SK-N-SH treated with all-trans-retinoic acid at 6 μM for 48 hours (cell line): ENCODE measurements around the gene CTSD.

Source experiments
- ATAC-seq: fragments of 200-7000 bp; cut with Tn5 transposase; 3 replicates; pipeline ENCODE4 v1.9.1; 2020; ENCODE audit warnings: mild to moderate bottlenecking, moderate library complexity
- ARNTL ChIP-seq: fragments of 450-650 bp; formaldehyde crosslinking; IDR thresholded peaks from 2 replicates; pipeline ENCODE4 v1.5.0; 2020; ENCODE audit warnings: low read depth, mild to moderate bottlenecking, moderate library complexity, borderline replicate concordance
- BACH2 ChIP-seq: fragments of 250-450 bp; sonication (Bioruptor Pico); IDR thresholded peaks from 2 replicates; pipeline ENCODE4 v1.9.0; 2021; ENCODE audit warnings: mild to moderate bottlenecking, borderline replicate concordance
- CREB5 ChIP-seq: fragments of 250-450 bp; sonication (Bioruptor Pico); IDR thresholded peaks from 2 replicates; pipeline ENCODE4 v1.5.1; 2020; ENCODE audit warnings: low read depth, mild to moderate bottlenecking, moderate library complexity
- CSDC2 ChIP-seq: fragments of 250-450 bp; sonication (Bioruptor Pico); IDR thresholded peaks from 2 replicates; pipeline ENCODE4 v1.5.0; 2020; ENCODE audit warnings: mild to moderate bottlenecking, moderate library complexity
- ESRRG ChIP-seq: fragments of 250-450 bp; sonication (Bioruptor Pico); IDR thresholded peaks from 2 replicates; pipeline ENCODE4 v1.6.1; 2021; ENCODE audit warnings: mild to moderate bottlenecking
- GLIS3 ChIP-seq: fragments of 250-450 bp; sonication (Bioruptor Pico); IDR thresholded peaks from 2 replicates; pipeline ENCODE4 v1.5.0; 2020; ENCODE audit warnings: mild to moderate bottlenecking, moderate library complexity
- ISL1 ChIP-seq: fragments of 250-450 bp; sonication (Bioruptor Pico); IDR thresholded peaks from 2 replicates; pipeline ENCODE4 v2.1.2; 2022; ENCODE audit warnings: mild to moderate bottlenecking, moderate library complexity
- OSR1 ChIP-seq: fragments of 250-450 bp; sonication (Bioruptor Pico); IDR thresholded peaks from 2 replicates; pipeline ENCODE4 v1.8.0; 2022; ENCODE audit warnings: moderate library complexity, mild to moderate bottlenecking, inconsistent platforms
- POU6F1 ChIP-seq: fragments of 250-450 bp; sonication (Bioruptor Pico); IDR thresholded peaks from 2 replicates; pipeline ENCODE4 v1.8.0; 2021; ENCODE audit warnings: low read depth, mild to moderate bottlenecking, moderate library complexity, borderline replicate concordance
- RARB ChIP-seq: fragments of 250-450 bp; sonication (Bioruptor Pico); IDR thresholded peaks from 2 replicates; pipeline ENCODE4 v1.8.0; 2021; ENCODE audit warnings: mild to moderate bottlenecking, moderate library complexity
- SNAI2 ChIP-seq: fragments of 250-450 bp; sonication (Bioruptor Pico); IDR thresholded peaks from 2 replicates; pipeline ENCODE4 v1.5.0; 2020; ENCODE audit warnings: mild to moderate bottlenecking, moderate library complexity
- TCF4 ChIP-seq: fragments of 250-450 bp; sonication (Bioruptor Pico); IDR thresholded peaks from 2 replicates; pipeline ENCODE4 v1.8.0; 2021; ENCODE audit warnings: mild to moderate bottlenecking, moderate library complexity, borderline replicate concordance
- TOX ChIP-seq: fragments of 250-450 bp; sonication (Bioruptor Pico); IDR thresholded peaks from 2 replicates; pipeline ENCODE4 v1.8.0; 2021; ENCODE audit warnings: mild to moderate bottlenecking, moderate library complexity, borderline replicate concordance
- ZFP3 ChIP-seq: fragments of 250-450 bp; sonication (Bioruptor Pico); IDR thresholded peaks from 2 replicates; pipeline ENCODE4 v1.5.0; 2020; ENCODE audit warnings: mild to moderate bottlenecking, moderate library complexity
- ZFP30 ChIP-seq: fragments of 450-650 bp; formaldehyde crosslinking; IDR thresholded peaks from 2 replicates; pipeline ENCODE4 v1.5.0; 2022; ENCODE audit warnings: mild to moderate bottlenecking, moderate library complexity
- ZNF565 ChIP-seq: fragments of 450-650 bp; formaldehyde crosslinking; conservative IDR thresholded peaks from 2 replicates; pipeline ENCODE4 v1.5.0; 2020; ENCODE audit warnings: low read depth, mild to moderate bottlenecking, moderate library complexity
- ZNF70 ChIP-seq: fragments of 450-650 bp; formaldehyde crosslinking; IDR thresholded peaks from 2 replicates; pipeline ENCODE4 v1.5.0; 2020; ENCODE audit warnings: mild to moderate bottlenecking, moderate library complexity
- ZNF8 ChIP-seq: fragments of 450-650 bp; formaldehyde crosslinking; IDR thresholded peaks from 2 replicates; pipeline ENCODE4 v1.5.0; 2020; ENCODE audit warnings: mild to moderate bottlenecking, moderate library complexity
- TF ChIP-seq, protein P1 (sequence below): fragments of 250-450 bp; sonication (Bioruptor Pico); IDR thresholded peaks from 2 replicates; pipeline ENCODE4 v1.5.0; 2020; ENCODE audit warnings: mild to moderate bottlenecking, moderate library complexity
- TF ChIP-seq, protein P2 (sequence below): fragments of 250-450 bp; sonication (Bioruptor Pico); IDR thresholded peaks from 2 replicates; pipeline ENCODE4 v1.8.0; 2020; ENCODE audit warnings: mild to moderate bottlenecking, moderate library complexity, borderline replicate concordance

CTSD gene

DNA sequence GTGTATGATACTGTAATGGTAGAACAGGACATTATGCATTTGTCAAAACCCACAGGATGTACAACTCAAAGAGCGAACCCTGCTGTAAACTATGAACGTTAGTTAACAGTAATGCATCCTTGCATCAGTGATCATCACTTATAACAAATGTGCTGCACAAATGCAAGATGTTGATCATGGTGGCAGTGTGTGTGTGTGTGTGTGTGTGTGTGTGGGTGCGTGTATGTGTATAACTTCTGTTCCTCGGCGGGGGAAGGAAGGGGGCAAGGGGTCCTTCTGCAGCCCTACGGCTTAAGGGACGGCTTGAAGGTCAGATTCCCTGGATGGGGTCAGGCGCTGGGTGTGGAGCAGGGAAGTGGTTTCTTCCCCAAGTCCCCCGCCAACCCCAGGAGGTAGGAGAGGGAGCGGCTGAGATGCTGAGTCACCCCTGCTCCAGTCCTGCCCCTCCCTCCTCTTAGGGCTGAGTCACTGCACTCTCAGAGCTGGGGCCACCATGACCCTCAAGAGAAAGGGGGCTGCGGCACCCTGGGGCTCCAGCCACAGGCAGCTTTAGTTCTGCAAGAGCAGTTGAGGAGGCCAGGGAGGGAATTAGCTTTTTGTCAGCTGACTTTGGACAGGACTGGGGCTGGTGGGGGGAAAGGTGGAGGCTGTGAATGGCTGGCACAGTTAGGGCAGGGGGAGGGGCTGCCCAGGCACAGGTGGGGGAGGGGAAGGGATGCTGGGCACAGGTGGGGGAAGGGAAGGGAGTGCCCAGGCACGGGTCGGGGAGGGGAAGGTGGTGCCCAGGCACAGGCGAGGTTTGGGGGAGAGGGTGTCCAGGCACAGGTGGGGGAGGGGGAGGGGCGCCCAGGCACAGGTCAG is 8.8 kb upstream of the CTSD start:
- ATAC-seq, result peak; percentile 98
- TF ChIP-seq ZNF565 (CRISPR knock-in tag), result no peak
- TF ChIP-seq, protein P1, sequence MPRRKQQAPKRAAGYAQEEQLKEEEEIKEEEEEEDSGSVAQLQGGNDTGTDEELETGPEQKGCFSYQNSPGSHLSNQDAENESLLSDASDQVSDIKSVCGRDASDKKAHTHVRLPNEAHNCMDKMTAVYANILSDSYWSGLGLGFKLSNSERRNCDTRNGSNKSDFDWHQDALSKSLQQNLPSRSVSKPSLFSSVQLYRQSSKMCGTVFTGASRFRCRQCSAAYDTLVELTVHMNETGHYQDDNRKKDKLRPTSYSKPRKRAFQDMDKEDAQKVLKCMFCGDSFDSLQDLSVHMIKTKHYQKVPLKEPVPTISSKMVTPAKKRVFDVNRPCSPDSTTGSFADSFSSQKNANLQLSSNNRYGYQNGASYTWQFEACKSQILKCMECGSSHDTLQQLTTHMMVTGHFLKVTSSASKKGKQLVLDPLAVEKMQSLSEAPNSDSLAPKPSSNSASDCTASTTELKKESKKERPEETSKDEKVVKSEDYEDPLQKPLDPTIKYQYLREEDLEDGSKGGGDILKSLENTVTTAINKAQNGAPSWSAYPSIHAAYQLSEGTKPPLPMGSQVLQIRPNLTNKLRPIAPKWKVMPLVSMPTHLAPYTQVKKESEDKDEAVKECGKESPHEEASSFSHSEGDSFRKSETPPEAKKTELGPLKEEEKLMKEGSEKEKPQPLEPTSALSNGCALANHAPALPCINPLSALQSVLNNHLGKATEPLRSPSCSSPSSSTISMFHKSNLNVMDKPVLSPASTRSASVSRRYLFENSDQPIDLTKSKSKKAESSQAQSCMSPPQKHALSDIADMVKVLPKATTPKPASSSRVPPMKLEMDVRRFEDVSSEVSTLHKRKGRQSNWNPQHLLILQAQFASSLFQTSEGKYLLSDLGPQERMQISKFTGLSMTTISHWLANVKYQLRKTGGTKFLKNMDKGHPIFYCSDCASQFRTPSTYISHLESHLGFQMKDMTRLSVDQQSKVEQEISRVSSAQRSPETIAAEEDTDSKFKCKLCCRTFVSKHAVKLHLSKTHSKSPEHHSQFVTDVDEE (CRISPR knock-in tag), result no peak
- TF ChIP-seq TCF4 (CRISPR knock-in tag), result no peak
- TF ChIP-seq CSDC2, result no peak
- no peak for TF ChIP-seq TOX
- TF ChIP-seq SNAI2 (CRISPR knock-in tag), result no peak
- no peak for TF ChIP-seq ESRRG (CRISPR knock-in tag)
- no peak for TF ChIP-seq ISL1 (CRISPR knock-in tag)
- no peak for TF ChIP-seq GLIS3
- no peak for TF ChIP-seq RARB (CRISPR knock-in tag)

GRCh38 chr11:1771700-1772099 is 8.0 kb upstream of the CTSD start:
- no peak for ATAC-seq
- TF ChIP-seq CSDC2, result no peak
- TF ChIP-seq, all 23 proteins: peak for 0

DNA sequence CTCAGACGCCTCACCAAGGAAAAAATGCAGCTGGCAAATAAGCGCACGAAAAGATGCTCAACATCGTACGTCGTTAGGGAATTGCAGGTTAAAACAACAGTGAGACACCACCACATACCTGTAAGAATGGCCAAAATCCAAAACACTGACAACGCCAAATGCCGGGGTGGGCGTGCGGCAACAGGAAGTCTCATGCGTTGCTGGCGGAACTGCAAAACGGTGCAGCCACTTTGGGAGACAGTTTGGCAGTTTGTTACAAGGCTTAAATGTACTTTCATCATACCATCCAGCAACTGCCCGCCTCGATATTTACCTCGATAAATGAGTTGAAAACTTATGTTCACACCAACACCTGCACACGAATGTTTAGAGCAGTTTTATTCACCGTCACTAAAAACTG is 7.5 kb upstream of the CTSD start:
- ATAC-seq, result no peak
- TF ChIP-seq OSR1 (CRISPR knock-in tag) (no peak), ZNF565 (CRISPR knock-in tag) (no peak), BACH2 (CRISPR knock-in tag) (no peak), SNAI2 (CRISPR knock-in tag) (no peak), ARNTL (CRISPR knock-in tag) (no peak), ZNF70 (CRISPR knock-in tag) (no peak), ZNF8 (no peak), CREB5 (no peak)
- TF ChIP-seq, protein P2, sequence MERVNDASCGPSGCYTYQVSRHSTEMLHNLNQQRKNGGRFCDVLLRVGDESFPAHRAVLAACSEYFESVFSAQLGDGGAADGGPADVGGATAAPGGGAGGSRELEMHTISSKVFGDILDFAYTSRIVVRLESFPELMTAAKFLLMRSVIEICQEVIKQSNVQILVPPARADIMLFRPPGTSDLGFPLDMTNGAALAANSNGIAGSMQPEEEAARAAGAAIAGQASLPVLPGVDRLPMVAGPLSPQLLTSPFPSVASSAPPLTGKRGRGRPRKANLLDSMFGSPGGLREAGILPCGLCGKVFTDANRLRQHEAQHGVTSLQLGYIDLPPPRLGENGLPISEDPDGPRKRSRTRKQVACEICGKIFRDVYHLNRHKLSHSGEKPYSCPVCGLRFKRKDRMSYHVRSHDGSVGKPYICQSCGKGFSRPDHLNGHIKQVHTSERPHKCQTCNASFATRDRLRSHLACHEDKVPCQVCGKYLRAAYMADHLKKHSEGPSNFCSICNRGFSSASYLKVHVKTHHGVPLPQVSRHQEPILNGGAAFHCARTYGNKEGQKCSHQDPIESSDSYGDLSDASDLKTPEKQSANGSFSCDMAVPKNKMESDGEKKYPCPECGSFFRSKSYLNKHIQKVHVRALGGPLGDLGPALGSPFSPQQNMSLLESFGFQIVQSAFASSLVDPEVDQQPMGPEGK, result no peak

GRCh38 chr11:1770528-1770927 is 6.8 kb upstream of the CTSD start:
- TF ChIP-seq, protein P2, result no peak
- TF ChIP-seq ZNF70 (CRISPR knock-in tag) (no peak), ZFP3 (CRISPR knock-in tag) (no peak), POU6F1 (no peak), BACH2 (CRISPR knock-in tag) (no peak), ZFP30 (CRISPR knock-in tag) (no peak), RARB (CRISPR knock-in tag) (no peak), SNAI2 (CRISPR knock-in tag) (no peak), ISL1 (CRISPR knock-in tag) (no peak), GLIS3 (no peak)
- ATAC-seq, result no peak
